Hematopoietic multipotent progenitor cell treated with erythropoietin and hydrocortisone succinate and interleukin-3 and kit ligand, for 8 days (in vitro differentiated cells): ENCODE data around the gene CPN2.
A peak's percentile ranks its signal among the peaks of the same experiment; 100 is the strongest.

Experiments
- DNase-seq: peaks from one replicate; pipeline ENCODE4 v3.0.0-alpha.2; 2015

The CPN2 gene

GRCh38 chr3:194310060-194310835 lies 40.9 kb downstream of the CPN2 start:
- DNase-seq, result no peak

GRCh38 chr3:194308601-194309449 lies 42.3 kb downstream of the CPN2 start:
- no peak for DNase-seq

GRCh38 chr3:194307849-194308248 lies 43.3 kb downstream of the CPN2 start:
- DNase-seq, result no peak

GRCh38 chr3:194306771-194307640 lies 44.1 kb downstream of the CPN2 start:
- DNase-seq, result no peak

- peak; percentile 73 for DNase-seq
These were observed 44.9 kb downstream of the CPN2 start for GRCh38 chr3:194306109-194306686.

- no peak for DNase-seq
These were observed 45.6 kb downstream of the CPN2 start for GRCh38 chr3:194305356-194306108.

GRCh38 chr3:194304186-194304917 lies 46.8 kb downstream of the CPN2 start:
- DNase-seq, result no peak

- no peak for DNase-seq
These were observed 47.4 kb downstream of the CPN2 start for GRCh38 chr3:194303749-194304148.

- no peak for DNase-seq
These were observed 49.4 kb downstream of the CPN2 start for GRCh38 chr3:194301730-194302129.

- no peak for DNase-seq
These were observed 50.2 kb downstream of the CPN2 start for GRCh38 chr3:194300936-194301335.

- no peak for DNase-seq
These were observed 50.8 kb downstream of the CPN2 start for GRCh38 chr3:194300382-194300758.

GRCh38 chr3:194298331-194299227 lies 52.5 kb downstream of the CPN2 start:
- DNase-seq, result no peak

GRCh38 chr3:194296454-194297263 lies 54.5 kb downstream of the CPN2 start:
- no peak for DNase-seq

GRCh38 chr3:194294895-194295214 lies 56.3 kb downstream of the CPN2 start:
- DNase-seq, result no peak

- no peak for DNase-seq
These were observed 56.8 kb downstream of the CPN2 start for GRCh38 chr3:194294199-194294894.

- no peak for DNase-seq
These were observed 57.5 kb downstream of the CPN2 start for GRCh38 chr3:194293546-194294198.

- no peak for DNase-seq
These were observed 58.8 kb downstream of the CPN2 start for GRCh38 chr3:194292331-194292730.
